ENCODE measurements around the gene GUCA1A.
"Not testable (repeated sequence)": the region's sequence is repeated elsewhere in the genome, so short reads cannot be mapped to it uniquely, and the experiment has no call there.

Gene GUCA1A

GRCh38 chr6:42188406-42188805 lies 15.2 kb downstream of the GUCA1A start:
- Histone ChIP-seq H3K4me3 (ENCODE audit: low read length, poor library complexity, severe bottlenecking) (no peak overlapping the region), H3F3A (ENCODE audit: low read depth) (no peaks in the 10 kb centered on the region), H3K9me2 (replicated peaks; ENCODE audit: low read depth, low read length) (no peaks in the 10 kb centered on the region), H3K4me2 (ENCODE audit: low read depth, low read length, poor library complexity, severe bottlenecking) (no peak overlapping the region), H3K9me3 (ENCODE audit: insufficient read depth, low read depth, low read length) (no peaks in the 10 kb centered on the region), H3K79me2 (ENCODE audit: insufficient read depth, low read length) (no peaks in the 10 kb centered on the region), H3K4me1 (ENCODE audit: insufficient read depth, low read length, poor library complexity, severe bottlenecking) (no peaks in the 10 kb centered on the region), H4K20me1 (ENCODE audit: insufficient read depth, low read length, poor library complexity, severe bottlenecking) (no peaks in the 10 kb centered on the region), H3K9ac (ENCODE audit: low read depth, low read length, poor library complexity, severe bottlenecking) (no peak overlapping the region), H3K36me3 (ENCODE audit: insufficient read depth, low read length) (no peaks in the 10 kb centered on the region), H2AFZ (ENCODE audit: low read length) (no peak overlapping the region), H3K27me3 (ENCODE audit: insufficient read depth, low read length, poor library complexity, severe bottlenecking) (no peaks in the 10 kb centered on the region)
- TF ChIP-seq, protein P1, sequence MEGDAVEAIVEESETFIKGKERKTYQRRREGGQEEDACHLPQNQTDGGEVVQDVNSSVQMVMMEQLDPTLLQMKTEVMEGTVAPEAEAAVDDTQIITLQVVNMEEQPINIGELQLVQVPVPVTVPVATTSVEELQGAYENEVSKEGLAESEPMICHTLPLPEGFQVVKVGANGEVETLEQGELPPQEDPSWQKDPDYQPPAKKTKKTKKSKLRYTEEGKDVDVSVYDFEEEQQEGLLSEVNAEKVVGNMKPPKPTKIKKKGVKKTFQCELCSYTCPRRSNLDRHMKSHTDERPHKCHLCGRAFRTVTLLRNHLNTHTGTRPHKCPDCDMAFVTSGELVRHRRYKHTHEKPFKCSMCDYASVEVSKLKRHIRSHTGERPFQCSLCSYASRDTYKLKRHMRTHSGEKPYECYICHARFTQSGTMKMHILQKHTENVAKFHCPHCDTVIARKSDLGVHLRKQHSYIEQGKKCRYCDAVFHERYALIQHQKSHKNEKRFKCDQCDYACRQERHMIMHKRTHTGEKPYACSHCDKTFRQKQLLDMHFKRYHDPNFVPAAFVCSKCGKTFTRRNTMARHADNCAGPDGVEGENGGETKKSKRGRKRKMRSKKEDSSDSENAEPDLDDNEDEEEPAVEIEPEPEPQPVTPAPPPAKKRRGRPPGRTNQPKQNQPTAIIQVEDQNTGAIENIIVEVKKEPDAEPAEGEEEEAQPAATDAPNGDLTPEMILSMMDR (conservative IDR thresholded peaks at IDR 0.05; ENCODE audit: low read length) = no peak
- TF ChIP-seq EZH2phosphoT487 (IDR thresholded peaks at IDR 0.05; ENCODE audit: borderline replicate concordance) = no peak

- Histone ChIP-seq H2AFZ (ENCODE audit: low read length) (no peak overlapping the region), H3K9me2 (replicated peaks; ENCODE audit: low read depth, low read length) (no peaks in the 10 kb centered on the region), H3K4me3 (ENCODE audit: low read length, poor library complexity, severe bottlenecking) (no peak overlapping the region), H3K27me3 (ENCODE audit: insufficient read depth, low read length, poor library complexity, severe bottlenecking) (no peaks in the 10 kb centered on the region), H3K79me2 (ENCODE audit: insufficient read depth, low read length) (no peaks in the 10 kb centered on the region), H3K36me3 (ENCODE audit: insufficient read depth, low read length) (no peaks in the 10 kb centered on the region), H3K9me3 (ENCODE audit: insufficient read depth, low read depth, low read length) (no peaks in the 10 kb centered on the region), H3K4me1 (ENCODE audit: insufficient read depth, low read length, poor library complexity, severe bottlenecking) (no peaks in the 10 kb centered on the region), H3F3A (ENCODE audit: low read depth) (no peaks in the 10 kb centered on the region), H3K9ac (ENCODE audit: low read depth, low read length, poor library complexity, severe bottlenecking) (no peak overlapping the region), H3K4me2 (ENCODE audit: low read depth, low read length, poor library complexity, severe bottlenecking) (no peak overlapping the region), H4K20me1 (ENCODE audit: insufficient read depth, low read length, poor library complexity, severe bottlenecking) (no peaks in the 10 kb centered on the region)
- TF ChIP-seq, protein P1 (conservative IDR thresholded peaks at IDR 0.05; ENCODE audit: low read length) = no peak
- TF ChIP-seq EZH2phosphoT487 (IDR thresholded peaks at IDR 0.05; ENCODE audit: borderline replicate concordance) = no peak
These were observed 17.5 kb downstream of the GUCA1A start for GRCh38 chr6:42190554-42191183.

DNA sequence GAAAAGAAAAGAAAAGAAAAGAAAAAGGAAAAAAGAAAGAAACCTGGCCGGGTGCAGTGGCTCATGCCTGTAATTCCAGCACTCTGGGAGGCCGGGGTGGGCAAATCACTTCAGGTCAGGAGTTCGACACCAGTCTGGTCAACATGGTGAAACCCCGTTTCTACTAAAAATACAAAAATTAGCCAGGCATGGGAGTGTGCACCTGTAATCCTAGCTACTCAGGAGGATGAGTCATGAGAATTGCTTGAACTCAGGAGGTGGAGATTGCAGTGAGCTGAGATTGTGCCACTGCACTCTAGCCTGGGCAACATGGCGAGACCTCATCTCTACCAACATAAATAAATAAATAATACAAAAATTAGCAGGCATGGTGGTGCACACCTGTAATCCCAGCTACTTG lies 19.2 kb downstream of the GUCA1A start:
- H3K4me2 ChIP-seq (ENCODE audit: low read depth, low read length, poor library complexity, severe bottlenecking); H3K36me3 ChIP-seq (ENCODE audit: insufficient read depth, low read length); H3K4me3 ChIP-seq (ENCODE audit: low read length, poor library complexity, severe bottlenecking); H3F3A ChIP-seq (ENCODE audit: low read depth); H3K9ac ChIP-seq (ENCODE audit: low read depth, low read length, poor library complexity, severe bottlenecking); H3K9me3 ChIP-seq (ENCODE audit: insufficient read depth, low read depth, low read length); H3K4me1 ChIP-seq (ENCODE audit: insufficient read depth, low read length, poor library complexity, severe bottlenecking); H3K79me2 ChIP-seq (ENCODE audit: insufficient read depth, low read length); H4K20me1 ChIP-seq (ENCODE audit: insufficient read depth, low read length, poor library complexity, severe bottlenecking); H2AFZ ChIP-seq (ENCODE audit: low read length); H3K9me2 ChIP-seq (replicated peaks; ENCODE audit: low read depth, low read length); H3K27me3 ChIP-seq (ENCODE audit: insufficient read depth, low read length, poor library complexity, severe bottlenecking): not testable (repeated sequence)

DNA sequence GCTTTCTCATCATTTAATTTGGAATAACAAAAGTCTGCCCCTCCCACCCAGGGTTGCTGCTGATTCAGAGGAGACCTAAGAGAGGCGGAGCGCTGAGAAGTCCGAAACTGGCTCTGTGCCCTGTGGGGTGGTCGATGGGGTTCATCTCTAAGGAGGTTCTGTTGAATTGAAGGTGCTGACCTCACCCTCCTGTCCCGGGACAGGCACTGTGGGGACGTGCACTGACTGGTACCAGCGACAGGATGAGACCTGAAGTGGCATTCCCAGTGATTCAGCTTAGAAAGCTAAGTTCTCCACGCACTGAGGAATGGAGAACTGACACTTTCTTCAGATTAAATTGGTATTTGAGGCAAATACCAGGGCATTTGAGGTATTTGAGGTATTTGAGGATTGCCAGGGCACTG lies 20.3 kb downstream of the GUCA1A start:
- H3K36me3 ChIP-seq (ENCODE audit: insufficient read depth, low read length) = no peaks in the 10 kb centered on the region
- no peaks in the 10 kb centered on the region for H3K9me3 ChIP-seq (ENCODE audit: insufficient read depth, low read depth, low read length)
- H3K27me3 ChIP-seq (ENCODE audit: insufficient read depth, low read length, poor library complexity, severe bottlenecking) = no peaks in the 10 kb centered on the region
- no peak overlapping the region for H3K4me3 ChIP-seq (ENCODE audit: low read length, poor library complexity, severe bottlenecking)
- no peak overlapping the region for H2AFZ ChIP-seq (ENCODE audit: low read length)
- no peak overlapping the region for H3K4me2 ChIP-seq (ENCODE audit: low read depth, low read length, poor library complexity, severe bottlenecking)
- no peaks in the 10 kb centered on the region; the same call in 1 of the 2 replicates for H3F3A ChIP-seq (ENCODE audit: low read depth)
- no peaks in the 10 kb centered on the region for H3K79me2 ChIP-seq (ENCODE audit: insufficient read depth, low read length)
- no peaks in the 10 kb centered on the region for H3K4me1 ChIP-seq (ENCODE audit: insufficient read depth, low read length, poor library complexity, severe bottlenecking)
- no peaks in the 10 kb centered on the region for H3K9me2 ChIP-seq (replicated peaks; ENCODE audit: low read depth, low read length)
- no peaks in the 10 kb centered on the region for H4K20me1 ChIP-seq (ENCODE audit: insufficient read depth, low read length, poor library complexity, severe bottlenecking)
- no peak for TF ChIP-seq EZH2phosphoT487 (IDR thresholded peaks at IDR 0.05; ENCODE audit: borderline replicate concordance)
- TF ChIP-seq, protein P1 (conservative IDR thresholded peaks at IDR 0.05; ENCODE audit: low read length) = no peak
- no peak overlapping the region for H3K9ac ChIP-seq (ENCODE audit: low read depth, low read length, poor library complexity, severe bottlenecking)
